Neural progenitor cell (in vitro differentiated cells): ENCODE results near the gene UGT1A1. TPM values are rescaled to one million over a fixed set of nuclear protein-coding genes. Genes with fewer than 3 reads are reported as not detected.
"Not testable (repeated sequence)": the region's sequence is repeated elsewhere in the genome, so short reads cannot be mapped to it uniquely, and the experiment has no call there.

Experiments used
- DNase-seq: peaks from one replicate; pipeline ENCODE4 v3.0.0-alpha.2; 2016; ENCODE audit warnings: low spot score
- H2AFZ ChIP-seq: fragments of 200-600 bp; sonication (generic); replicated peaks from 2 replicates; pipeline ENCODE4 v1.6.1; 2016; ENCODE audit warnings: antibody characterized with exemption
- H3F3A ChIP-seq: fragments of 200-600 bp; sonication (generic); 2 replicates; pipeline ENCODE4 v1.6.1; 2016; ENCODE audit warnings: antibody characterized with exemption, low read depth
- H3K27ac ChIP-seq: fragments of 200-600 bp; sonication (generic); 2 replicates; pipeline ENCODE4 v1.5.1; 2016; ENCODE audit warnings: mild to moderate bottlenecking
- H3K27me3 ChIP-seq: fragments of 200-600 bp; sonication (generic); 2 replicates; pipeline ENCODE4 v1.6.1; 2016; ENCODE audit warnings: mild to moderate bottlenecking, moderate library complexity
- H3K36me3 ChIP-seq: fragments of 200-600 bp; sonication (generic); 2 replicates; pipeline ENCODE4 v1.5.1; 2016
- H3K4me1 ChIP-seq: fragments of 200-600 bp; sonication (generic); 2 replicates; pipeline ENCODE4 v1.6.1; 2016; ENCODE audit warnings: mixed run types
- H3K4me2 ChIP-seq: fragments of 200-600 bp; sonication (generic); 2 replicates; pipeline ENCODE4 v1.6.1; 2016
- H3K4me3 ChIP-seq: fragments of 200-600 bp; sonication (generic); 2 replicates; pipeline ENCODE4 v1.5.1; 2016
- H3K79me2 ChIP-seq: fragments of 200-600 bp; sonication (generic); 2 replicates; pipeline ENCODE4 v1.6.1; 2016; ENCODE audit warnings: low read depth
- H3K9ac ChIP-seq: fragments of 200-600 bp; sonication (generic); 2 replicates; pipeline ENCODE4 v1.6.1; 2016
- H3K9me3 ChIP-seq: fragments of 200-600 bp; sonication (generic); 2 replicates; pipeline ENCODE4 v1.5.1; 2016; ENCODE audit warnings: low read depth
- H4K20me1 ChIP-seq: fragments of 200-600 bp; sonication (generic); 2 replicates; pipeline ENCODE4 v1.6.1; 2016; ENCODE audit warnings: low read depth
- H3K27ac Mint-ChIP-seq: 3 replicates; pipeline ENCODE4 v1.8.0; 2021; ENCODE audit warnings: mixed read lengths
- H3K27me3 Mint-ChIP-seq: 2 replicates; pipeline ENCODE4 v1.8.0; 2022; ENCODE audit warnings: low read depth, mild to moderate bottlenecking, inconsistent platforms, moderate library complexity, mixed read lengths; ENCODE audit not compliant: insufficient read depth
- H3K36me3 Mint-ChIP-seq: 3 replicates; pipeline ENCODE4 v1.8.0; 2021; ENCODE audit warnings: mixed read lengths
- H3K4me1 Mint-ChIP-seq: 3 replicates; pipeline ENCODE4 v1.8.0; 2021; ENCODE audit warnings: mixed read lengths
- H3K4me3 Mint-ChIP-seq: 3 replicates; pipeline ENCODE4 v1.8.0; 2021; ENCODE audit warnings: mild to moderate bottlenecking, moderate library complexity, mixed read lengths
- H3K9me3 Mint-ChIP-seq: 3 replicates; pipeline ENCODE4 v1.8.0; 2020; ENCODE audit warnings: mixed read lengths
- CTCF ChIP-seq: fragments of 200-600 bp; sonication (generic); IDR thresholded peaks from 2 replicates; pipeline ENCODE4 v1.5.1; 2017; ENCODE audit warnings: antibody characterized with exemption, mild to moderate bottlenecking
- EZH2 ChIP-seq: fragments of 200-600 bp; sonication (generic); IDR thresholded peaks from 2 replicates; pipeline ENCODE4 v1.6.1; 2017; ENCODE audit warnings: antibody characterized with exemption, mild to moderate bottlenecking, moderate library complexity
- EZH2phosphoT487 ChIP-seq: fragments of 200-600 bp; sonication (generic); IDR thresholded peaks from 2 replicates; pipeline ENCODE4 v1.6.1; 2017; ENCODE audit warnings: antibody characterized with exemption
- total RNA-seq: library from RNA; depleted of rRNA; stranded (reverse); fragments of >200 nt; gene quantifications from 2 replicates; pipeline ENCODE4 v1.2.3, GENCODE V29; 2015; ENCODE audit warnings: low replicate concordance

UGT1A1 gene
- total RNA-seq, 1 donor from 2014 or later, result not detected

DNA sequence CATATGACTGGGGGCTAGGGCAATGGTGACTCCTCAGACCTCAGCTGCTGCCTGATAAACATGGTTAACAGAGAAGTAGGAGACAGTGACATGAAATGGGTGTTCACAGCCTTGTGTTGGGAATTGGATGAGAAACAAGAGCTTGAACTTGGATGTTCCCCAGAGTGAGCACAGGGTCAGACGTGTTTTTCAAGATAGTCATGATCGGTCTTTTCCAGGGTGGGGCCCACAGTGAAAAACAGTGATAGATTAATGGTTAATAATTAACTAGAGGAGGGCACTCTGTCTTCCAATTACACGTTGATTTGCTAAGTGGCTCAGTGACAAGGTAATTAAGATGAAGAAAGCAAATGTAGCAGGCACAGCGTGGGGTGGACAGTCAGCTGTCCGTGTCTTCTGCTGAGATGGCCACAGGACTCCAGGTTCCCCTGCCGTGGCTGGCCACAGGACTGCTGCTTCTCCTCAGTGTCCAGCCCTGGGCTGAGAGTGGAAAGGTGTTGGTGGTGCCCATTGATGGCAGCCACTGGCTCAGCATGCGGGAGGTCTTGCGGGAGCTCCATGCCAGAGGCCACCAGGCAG lies 31.3 kb upstream of the UGT1A1 start, which contains the start of gene UGT1A3:
Gene UGT1A3, plus strand, starts transcription at position 320 of the 579 bp plus-strand sequence. Its CDS starts 85 bp downstream, at position 405.
- no peaks in the 10 kb centered on the region for H3K4me1 Mint-ChIP-seq
- no peaks in the 10 kb centered on the region for H4K20me1 ChIP-seq
- no peaks in the 10 kb centered on the region for H3F3A ChIP-seq
- H3K4me3 Mint-ChIP-seq, result no peak within 1 kb of the TSS
- H3K4me2 ChIP-seq, result no peak within 1 kb of the TSS
- H3K4me1 ChIP-seq, result no peaks in the 10 kb centered on the region
- no peak within 1 kb of the TSS for H3K27ac Mint-ChIP-seq
- H3K9ac ChIP-seq, result no peak within 1 kb of the TSS
- H3K27me3 Mint-ChIP-seq, result peaks cover 2% of the 10 kb centered on the region
- H3K4me3 ChIP-seq, result no peak within 1 kb of the TSS
- TF ChIP-seq EZH2phosphoT487 (no peak), CTCF (no peak), EZH2 (no peak)
- no peaks in the 10 kb centered on the region for H3K79me2 ChIP-seq
- H3K36me3 ChIP-seq, result no peaks in the 10 kb centered on the region
- H3K27ac ChIP-seq, result no peak within 1 kb of the TSS
- H3K9me3 ChIP-seq, result no peaks in the 10 kb centered on the region
- no peak within 1 kb of the TSS for H2AFZ ChIP-seq
- peaks cover 2% of the 10 kb centered on the region for H3K9me3 Mint-ChIP-seq
- DNase-seq, result no peak
- H3K36me3 Mint-ChIP-seq, result no peaks in the 10 kb centered on the region
- H3K27me3 ChIP-seq, result no peaks in the 10 kb centered on the region

DNA sequence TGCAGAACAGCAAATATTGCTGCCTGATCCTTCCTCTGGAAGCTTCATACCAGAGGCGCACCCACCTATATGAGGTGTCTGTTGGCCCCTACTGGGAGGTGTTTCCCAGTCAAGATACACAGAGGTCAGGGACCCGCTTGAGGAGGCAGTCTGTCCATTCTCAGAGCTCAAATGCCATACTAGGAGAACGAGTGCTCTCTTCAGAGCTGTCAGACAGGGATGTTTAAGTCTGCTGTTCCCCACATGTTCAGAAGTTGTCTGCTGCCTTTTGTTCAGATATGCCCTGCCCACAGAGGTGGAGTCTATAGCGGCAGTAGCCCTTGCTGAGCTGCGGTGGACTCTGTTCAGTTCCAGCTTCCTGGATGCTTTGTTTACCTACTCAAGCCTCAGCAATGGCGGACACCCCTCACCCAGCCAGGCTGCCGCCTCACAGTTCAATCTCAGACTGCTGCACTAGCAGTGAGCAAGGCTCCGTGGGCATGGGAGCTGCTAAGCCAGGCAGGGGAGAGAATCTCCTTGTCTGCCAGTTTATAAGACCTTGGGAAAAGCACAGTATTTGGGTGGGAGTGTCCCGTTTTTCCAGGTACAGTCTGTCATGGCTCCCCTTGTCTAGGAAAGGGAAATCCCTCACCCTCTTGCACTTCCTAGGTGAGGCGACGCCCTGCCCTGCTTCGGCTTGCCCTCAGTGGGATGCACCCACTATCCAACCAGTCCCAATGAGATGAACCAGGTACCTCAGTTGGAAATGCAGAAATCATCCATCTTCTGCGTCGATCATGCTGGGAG lies 23.0 kb upstream of the UGT1A1 start:
- H2AFZ ChIP-seq, result peak overlapping the region; percentile 63
- H3K9me3 Mint-ChIP-seq, H3K4me1 ChIP-seq, H3K27ac ChIP-seq, H3K4me2 ChIP-seq, H4K20me1 ChIP-seq, H3F3A ChIP-seq, H3K27ac Mint-ChIP-seq, H3K36me3 Mint-ChIP-seq, H3K9me3 ChIP-seq, H3K9ac ChIP-seq, H3K4me1 Mint-ChIP-seq, H3K36me3 ChIP-seq, H3K4me3 ChIP-seq, DNase-seq, H3K27me3 ChIP-seq, H3K79me2 ChIP-seq, H3K4me3 Mint-ChIP-seq, H3K27me3 Mint-ChIP-seq: not testable (repeated sequence)

GRCh38 chr2:233740870-233741269 lies 19.2 kb upstream of the UGT1A1 start:
- H3K27me3 Mint-ChIP-seq, result peaks cover 7% of the 10 kb centered on the region
- Histone ChIP-seq H3K9me3 (no peaks in the 10 kb centered on the region), H4K20me1 (no peaks in the 10 kb centered on the region), H3K27me3 (no peaks in the 10 kb centered on the region), H3K9ac (no peak overlapping the region), H3K79me2 (no peaks in the 10 kb centered on the region), H3K36me3 (no peaks in the 10 kb centered on the region), H2AFZ (no peak overlapping the region), H3K4me1 (no peaks in the 10 kb centered on the region), H3K27ac (no peak overlapping the region), H3K4me3 (no peak overlapping the region), H3K4me2 (no peak overlapping the region), H3F3A (no peaks in the 10 kb centered on the region)
- H3K27ac Mint-ChIP-seq, result no peak overlapping the region
- peaks cover 3% of the 10 kb centered on the region for H3K4me1 Mint-ChIP-seq
- peaks cover 4% of the 10 kb centered on the region for H3K9me3 Mint-ChIP-seq
- H3K4me3 Mint-ChIP-seq, result no peak overlapping the region
- no peak for DNase-seq
- TF ChIP-seq EZH2 (no peak), EZH2phosphoT487 (no peak), CTCF (no peak)
- no peaks in the 10 kb centered on the region for H3K36me3 Mint-ChIP-seq
